HG03196 (cell line): ENCODE measurements around the gene ZNRF1.
"Not testable (repeated sequence)": the region's sequence is repeated elsewhere in the genome, so short reads cannot be mapped to it uniquely, and the experiment has no call there.

ENCODE experiments used
- ATAC-seq: cut with Tn5 transposase; IDR thresholded peaks from one replicate; pipeline ENCODE4 v1.9.1; 2021; ENCODE audit not compliant: unreplicated experiment

ZNRF1 gene

DNA sequence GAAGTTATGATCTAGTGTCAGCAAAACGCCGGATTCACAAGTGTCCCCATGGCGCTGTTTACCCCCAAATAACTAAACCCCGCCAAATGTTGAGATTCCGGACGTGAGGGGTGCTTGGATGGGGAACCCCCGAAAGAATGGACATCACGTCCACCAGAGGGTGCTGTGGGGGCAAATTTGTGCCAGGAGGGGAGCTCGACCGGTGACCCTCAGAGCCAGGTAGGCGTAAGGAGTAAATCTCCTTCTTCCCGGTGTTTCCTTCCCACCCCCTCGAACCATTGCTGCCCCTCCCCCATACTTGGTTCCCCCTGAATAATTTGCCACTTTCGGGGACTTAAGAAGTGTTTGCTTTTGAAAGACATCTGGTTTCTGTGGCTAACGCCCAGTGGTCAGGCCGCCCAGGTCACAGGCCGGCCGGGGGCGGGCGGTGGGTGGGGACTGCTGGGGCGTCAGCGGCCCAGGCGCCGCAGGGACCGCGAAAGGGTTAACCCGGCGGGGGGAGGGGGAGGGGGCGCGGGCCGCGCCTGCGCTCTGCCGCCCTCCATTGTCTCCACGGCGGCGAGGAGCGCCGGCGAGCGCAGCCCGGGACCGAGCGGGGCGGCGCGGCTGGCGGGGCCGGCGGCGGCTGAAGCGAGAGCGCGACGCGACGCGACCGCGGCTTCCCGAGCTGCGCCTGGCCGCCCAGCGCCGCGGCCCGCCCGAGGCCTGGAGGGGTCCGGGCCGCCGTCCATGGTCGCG, at the start of gene ZNRF1:
ZNRF1 (plus strand) TSS at position 544 of the 738 bp plus-strand sequence. CDS start 648 bp downstream, outside the sequence.
- ATAC-seq, result peak; percentile 65

DNA sequence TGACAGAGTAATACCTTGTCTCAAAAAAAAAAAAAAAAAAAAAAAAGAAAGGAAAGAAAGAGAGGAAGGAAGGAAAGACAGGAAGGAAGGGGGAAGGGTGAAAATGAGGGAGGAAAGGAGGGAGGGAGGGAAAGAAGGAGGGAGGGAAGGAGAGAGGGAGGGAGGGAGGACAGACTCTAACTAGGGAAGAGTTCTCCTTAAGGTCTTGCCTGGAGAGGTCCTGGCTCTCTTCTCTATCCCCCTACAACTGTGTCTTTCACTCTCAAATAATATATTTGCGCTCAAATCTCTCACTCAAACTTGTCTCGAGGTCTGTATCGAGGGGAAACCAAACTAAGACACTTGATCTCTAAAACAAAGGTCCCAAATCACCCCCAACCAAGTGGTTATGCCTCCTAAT, 49.5 kb upstream of the ZNRF1 start:
- no peak for ATAC-seq

DNA sequence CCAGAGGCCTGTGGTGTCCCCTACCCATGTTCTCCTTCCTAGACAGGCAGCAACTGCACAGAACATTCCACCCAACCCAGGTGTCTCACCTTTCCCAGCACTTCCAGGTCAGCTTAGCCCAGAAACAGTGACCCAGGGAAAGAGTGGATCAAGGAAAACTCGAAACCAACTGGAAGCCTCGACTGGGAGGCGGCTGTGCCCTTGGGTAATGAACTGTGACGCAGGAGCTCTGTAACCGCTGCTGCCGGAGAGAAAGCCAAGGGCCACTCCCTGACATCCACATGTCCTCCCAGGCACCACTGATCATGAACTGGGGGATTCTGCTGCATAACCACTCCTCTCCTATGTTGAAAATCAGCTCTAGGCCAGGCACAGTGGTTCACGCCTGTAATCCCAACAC, 48.3 kb upstream of the ZNRF1 start:
- ATAC-seq, result no peak

DNA sequence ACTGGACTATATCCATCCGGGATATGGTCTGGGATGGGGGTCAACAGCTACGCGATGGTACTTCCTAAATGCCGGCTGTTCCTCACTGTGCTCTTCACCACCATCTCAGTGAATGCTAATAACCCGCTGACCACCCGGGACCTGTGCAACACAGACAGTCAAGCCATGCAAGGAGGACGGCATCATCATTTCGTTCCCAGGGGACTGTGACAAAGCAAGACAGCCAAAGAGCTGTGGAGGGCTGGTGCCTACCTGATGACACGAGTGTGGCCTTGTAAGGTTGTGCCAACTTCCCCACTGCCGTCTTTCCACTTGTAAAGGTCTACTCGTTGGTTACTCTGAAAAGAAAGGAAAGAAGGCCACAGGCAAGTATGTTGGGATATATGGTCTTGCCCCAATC, 47.6 kb upstream of the ZNRF1 start:
- no peak for ATAC-seq

DNA sequence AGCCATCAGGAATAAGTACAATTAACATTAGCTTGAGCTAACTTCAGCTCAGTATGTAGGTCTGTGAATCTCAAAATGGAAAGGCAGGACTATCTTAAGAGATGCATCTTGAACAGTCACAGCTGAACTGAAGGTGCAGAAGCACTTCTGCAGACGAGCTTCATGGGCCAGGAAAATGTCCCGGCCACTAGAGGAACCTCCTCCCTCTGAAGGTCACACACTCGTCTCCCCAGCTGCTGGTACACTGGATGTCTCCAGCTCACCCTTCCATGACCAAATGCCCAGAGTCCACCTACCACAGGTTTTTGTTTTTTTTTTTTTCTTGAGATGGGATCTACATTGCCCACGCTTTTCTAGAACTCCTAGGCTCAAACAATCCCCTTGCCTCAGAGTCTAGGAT, 47.1 kb upstream of the ZNRF1 start:
- no peak for ATAC-seq

DNA sequence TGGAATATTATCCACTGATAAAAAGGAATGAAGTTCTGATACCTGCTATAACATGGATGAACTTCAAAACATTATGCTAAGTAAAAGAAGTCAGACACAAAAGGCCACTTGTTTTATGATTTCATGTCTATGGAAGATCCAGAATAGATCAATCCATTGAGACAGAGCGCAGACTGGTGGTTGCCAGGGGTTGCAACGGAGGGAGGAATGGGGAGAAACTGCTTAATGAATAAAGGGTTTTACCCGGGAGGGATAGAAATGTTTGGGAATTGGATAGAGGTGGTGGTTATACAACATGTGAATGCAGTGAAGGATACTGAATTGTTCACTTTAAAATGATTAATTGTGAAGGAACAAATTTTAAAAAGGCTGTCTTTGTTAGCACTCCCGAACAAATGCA, 44.1 kb upstream of the ZNRF1 start:
- no peak for ATAC-seq

DNA sequence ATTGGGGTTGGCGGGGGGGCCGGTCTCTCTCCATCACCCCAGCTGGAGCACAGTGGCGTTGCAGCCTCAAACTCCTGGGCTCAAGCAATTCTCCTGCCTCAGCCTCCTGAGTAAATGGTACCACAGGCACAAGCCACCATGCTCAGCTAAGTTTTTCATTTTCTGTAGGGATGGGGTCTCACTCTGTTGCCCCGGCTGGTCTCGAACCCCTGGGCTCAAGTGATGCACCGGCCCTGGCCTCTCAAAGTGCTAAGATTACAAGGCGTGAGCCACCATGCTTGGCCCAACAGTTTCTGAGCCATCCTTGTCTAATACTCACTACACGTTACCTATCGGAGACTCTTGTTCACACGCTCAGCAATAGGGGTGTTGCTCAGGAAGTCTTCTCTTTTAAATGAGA, 25.5 kb upstream of the ZNRF1 start:
- ATAC-seq, result no peak

DNA sequence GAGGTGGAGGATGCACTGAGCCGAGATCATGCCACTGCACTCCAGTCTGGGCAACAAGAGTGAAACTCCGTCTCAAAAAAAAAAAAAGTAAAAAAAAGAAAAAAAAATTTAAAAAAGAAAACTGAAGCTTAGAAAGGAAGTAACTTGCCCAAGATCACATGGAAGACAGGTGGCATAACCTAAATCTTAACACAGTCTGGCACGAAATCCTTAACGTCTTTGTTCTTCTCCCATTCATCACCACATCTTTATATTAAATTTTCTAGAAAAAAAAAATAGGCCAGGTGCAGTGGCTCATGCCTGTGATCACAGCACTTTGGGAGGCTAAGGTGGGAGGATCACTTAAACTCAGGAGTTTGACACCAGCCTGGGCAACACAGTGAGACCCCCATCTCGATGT, 23.2 kb upstream of the ZNRF1 start:
- ATAC-seq, result no peak

DNA sequence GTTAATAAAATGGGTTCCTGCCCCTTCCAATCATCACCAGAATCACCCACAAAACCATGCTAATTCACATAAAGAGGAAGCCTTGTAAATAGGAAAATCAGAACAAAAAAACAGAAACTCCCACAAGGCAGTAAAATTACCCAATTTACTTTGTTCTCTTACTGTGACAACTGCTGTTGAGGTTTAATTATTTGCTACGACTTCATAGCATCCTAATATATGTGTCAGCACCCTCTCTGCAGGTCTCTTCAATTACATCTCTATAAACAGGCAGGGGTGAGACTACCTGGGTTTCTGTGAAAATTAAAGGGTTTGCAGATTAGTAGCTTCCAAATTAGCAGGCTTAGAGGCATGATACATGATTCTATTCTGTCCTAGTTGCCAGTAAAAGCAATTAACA, 16.6 kb upstream of the ZNRF1 start:
- no peak for ATAC-seq

DNA sequence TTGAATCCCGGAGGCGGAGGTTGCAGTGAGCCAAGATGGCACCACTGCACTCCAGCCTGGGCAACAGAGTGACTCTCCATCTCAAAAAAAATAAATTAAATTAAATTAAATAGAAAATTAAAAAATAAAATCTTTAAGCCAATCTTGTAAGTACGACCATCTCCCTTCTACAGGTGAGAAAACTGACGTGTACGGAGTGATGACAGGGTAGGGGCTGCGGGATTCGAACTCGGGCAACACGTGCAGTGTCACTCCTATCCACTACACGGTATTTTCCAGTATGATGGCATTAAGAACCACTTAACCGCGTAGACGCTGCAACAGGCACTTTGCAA, 14.7 kb upstream of the ZNRF1 start:
- no peak for ATAC-seq

DNA sequence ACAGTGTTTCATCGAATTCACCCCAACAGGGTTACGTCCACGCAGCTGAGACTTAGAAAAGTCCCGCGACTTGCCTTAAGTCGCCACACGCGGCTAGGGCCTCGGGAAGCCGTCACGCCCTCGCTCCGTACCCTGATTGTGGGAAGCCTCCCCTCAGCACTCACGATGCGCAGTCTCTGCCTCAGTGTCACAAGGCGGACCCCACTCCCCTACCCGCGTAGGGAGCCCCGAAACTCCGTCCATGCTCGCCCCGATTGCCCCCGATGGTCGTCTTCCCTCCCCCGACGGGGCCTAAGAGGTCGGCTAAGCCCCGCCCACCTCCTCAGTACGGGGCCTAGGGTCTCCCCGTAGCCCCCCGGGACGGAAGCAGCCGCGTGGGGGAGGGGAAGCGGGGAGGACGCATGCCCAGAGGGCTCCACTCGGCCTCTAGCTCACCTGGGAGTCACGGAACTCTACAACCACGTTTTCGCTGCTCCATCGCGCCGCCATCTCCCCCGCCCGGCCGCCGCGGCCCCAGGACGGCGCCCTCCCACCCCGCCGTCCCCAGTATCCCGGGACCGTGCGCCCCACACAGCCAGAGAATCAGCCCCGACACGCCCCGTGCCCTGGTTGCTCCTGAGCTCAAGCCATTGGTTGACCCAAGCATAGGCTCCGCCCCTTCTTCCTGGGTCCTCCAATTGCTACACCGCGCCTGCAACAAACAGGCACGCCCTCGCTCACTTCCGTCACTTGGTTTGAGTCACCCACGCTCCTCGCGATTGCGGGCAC, 14.1 kb upstream of the ZNRF1 start, which contains the start of gene WDR59:
WDR59 (minus strand) TSS at position 595 of the 768 bp plus-strand sequence; CDS start at position 489, 106 bp downstream.
- peak; percentile 99 for ATAC-seq

DNA sequence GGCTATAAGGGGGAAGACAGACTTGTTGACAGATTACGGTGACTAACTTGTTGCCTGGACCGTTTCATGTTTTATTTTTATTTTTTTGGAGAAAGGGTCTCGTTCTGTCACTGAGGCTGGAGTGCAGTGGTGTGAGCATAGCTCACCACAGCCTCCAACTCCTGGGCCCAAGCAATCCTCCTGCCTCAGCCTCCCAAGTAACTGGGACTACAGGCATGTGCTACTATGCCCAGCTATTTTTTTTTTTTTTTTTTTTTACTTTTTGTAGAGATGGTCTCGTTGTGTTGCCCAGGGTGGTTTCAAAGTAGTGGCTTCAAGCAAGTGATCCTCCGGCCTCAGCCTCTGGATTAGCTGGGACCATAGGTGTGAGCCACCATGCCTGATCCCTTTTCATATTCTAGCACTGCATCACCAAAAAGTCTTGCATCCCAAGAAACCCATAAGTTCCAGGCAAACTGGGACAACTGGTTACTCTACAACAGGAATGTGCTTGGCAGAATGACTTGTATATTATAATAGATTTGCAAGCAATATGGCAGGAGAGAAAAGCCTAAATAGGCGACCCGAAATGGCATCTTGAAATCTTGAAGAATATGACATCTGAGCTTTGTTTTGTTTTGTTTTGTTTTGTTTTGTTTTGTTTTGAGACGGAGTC, 11.7 kb upstream of the ZNRF1 start:
- no peak for ATAC-seq

DNA sequence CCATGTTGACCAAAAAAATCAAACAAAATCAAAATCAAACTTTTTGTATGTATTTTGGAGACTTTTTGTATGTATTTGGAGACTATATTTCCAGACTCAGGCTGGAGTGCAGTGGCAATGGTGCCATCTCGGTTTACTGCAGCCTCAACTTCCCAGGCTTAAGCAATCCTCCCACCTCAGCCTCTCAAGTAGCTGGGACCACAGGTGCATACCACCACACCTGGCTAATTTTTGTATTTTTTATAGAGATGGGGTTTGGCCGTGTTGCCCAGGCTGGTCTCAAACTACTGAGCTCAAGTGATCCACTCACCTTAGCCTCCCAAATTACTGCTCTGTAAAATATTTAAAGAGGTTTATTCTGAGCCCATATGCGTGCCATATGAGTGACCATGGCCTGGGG, 9.0 kb upstream of the ZNRF1 start:
- not testable (repeated sequence) for ATAC-seq

DNA sequence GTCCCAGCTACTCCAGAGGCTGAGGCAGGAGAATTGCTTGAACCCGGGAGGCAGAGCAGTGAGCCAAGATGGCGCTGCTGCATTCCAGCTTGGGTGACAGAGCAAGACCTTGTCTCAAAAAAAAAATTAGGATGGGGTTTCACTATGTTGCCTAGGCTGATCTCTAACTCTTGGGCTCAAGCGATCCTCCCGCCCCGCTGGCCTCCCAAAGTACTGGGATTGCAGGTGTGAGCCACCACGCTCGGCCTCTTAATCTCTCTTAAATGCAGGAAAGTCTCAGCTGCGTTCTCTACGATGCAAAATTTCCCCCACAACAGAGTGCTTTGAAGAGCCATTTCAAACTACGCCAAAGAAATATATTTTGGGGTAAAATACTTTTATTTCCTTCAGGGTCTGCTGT, 8.0 kb upstream of the ZNRF1 start:
- no peak for ATAC-seq

DNA sequence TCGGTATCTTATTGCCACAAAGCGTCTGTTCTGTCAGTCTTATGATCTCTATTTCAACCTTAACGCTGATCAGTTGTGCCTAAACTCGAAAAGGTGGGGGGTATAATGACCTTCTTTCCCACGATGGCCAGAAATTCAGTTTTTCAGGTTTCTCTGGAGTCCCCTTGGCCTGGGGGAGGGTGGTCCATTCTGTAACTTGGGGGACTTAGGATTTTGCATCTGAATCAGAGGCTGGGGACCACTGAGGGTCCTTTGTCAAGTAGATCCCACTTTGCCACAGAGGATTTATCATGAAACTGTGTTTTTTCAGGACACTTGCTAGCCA, 7.6 kb upstream of the ZNRF1 start:
- ATAC-seq, result no peak

DNA sequence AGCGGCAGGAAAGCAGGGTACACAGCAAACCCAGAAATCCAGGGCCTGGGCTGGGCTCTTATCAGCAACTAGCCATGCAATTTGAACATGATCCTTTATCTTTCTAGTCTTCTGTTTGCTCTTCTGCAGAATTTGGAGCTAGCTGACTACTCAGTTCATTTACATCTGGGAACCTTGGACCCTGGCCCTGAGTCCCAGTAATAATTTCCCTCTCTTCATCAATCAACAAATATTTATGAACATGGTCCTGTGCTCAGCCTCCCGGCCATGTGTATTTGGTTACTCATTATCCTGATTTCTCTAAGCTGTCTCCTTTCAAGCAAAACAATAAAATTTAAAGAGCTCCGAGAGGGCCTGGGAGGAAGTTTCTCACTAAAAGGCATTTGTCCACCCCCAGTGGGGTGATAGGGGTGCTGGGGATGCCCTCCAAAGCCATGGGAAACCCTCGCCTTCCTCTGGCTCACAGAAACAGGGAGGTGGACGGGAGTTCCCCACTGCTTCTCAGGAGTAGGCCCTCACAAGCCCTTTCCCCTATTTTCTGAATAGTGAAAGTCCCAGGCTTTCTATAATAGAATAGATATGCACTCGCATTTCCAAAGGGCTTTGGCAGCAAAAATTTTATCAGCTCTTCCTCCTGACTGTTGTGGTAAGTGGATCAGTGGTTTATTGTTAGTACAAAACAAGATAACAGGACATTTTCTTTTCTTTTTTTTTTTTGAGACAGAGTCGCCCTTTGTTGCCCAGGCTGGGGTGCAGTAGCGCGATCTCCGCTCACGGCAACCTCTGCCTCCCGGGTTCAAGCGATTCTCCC, 7.0 kb upstream of the ZNRF1 start:
- no peak for ATAC-seq

DNA sequence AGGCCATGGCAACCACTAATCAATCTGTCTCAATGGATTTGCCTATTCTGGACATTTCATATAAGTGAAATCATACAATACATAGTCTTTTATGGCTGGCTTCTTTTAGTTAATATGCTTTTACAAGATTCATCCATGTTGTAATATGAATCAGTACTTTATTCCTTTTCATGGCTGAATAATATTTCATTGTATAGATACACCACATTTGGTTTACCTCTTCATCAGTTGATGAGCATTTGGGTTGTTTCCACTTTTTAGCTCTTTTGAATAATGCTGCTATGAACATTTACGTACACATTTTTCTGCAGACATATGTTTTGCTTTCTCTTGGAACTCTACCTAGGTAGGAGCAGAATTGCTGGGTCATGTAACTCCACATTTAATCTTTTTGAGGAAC, 2.8 kb upstream of the ZNRF1 start:
- ATAC-seq, result no peak

DNA sequence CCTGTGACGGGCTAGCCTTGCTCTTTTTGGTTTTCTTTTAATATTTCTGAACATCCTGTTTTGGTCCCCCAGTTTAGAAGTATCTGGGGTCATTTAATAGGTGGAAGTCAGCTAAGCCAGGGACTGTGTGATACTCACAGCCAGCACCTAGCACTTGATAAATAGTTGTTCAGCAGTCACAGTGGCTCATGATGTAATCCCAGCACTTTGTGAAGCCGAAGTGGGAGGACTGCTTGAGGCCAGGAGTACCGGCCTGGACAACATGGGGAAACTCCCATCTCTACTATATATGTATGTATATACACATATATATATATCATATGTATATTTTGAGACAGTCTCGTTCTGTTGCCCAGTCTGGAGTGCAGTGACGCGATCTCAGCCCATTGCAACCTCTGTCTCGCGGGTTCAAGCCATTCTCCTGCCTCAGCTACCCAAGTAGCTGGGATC, 1.8 kb upstream of the ZNRF1 start:
- no peak for ATAC-seq

DNA sequence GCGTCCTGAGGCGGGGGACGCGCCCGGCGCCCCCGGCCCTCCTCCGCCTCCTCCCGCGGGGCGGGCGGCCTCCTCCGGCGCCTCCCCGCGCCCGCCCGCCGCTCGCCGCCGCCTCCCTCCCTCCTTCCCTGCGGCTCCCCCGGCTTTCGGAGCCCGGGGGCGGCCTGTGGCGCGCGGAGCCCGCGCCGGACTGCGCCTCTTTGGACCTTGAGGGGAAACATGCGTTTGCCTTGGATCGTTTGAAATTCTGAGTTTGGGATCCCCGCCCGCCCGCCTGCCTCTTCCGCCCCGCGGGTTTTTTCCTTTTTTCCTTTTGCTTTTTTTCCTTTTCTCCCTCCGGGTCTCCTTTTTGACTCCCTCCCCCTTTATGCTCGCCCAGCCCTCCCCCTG, 390 bp downstream of the ZNRF1 start:
- ATAC-seq, result peak; percentile 28

DNA sequence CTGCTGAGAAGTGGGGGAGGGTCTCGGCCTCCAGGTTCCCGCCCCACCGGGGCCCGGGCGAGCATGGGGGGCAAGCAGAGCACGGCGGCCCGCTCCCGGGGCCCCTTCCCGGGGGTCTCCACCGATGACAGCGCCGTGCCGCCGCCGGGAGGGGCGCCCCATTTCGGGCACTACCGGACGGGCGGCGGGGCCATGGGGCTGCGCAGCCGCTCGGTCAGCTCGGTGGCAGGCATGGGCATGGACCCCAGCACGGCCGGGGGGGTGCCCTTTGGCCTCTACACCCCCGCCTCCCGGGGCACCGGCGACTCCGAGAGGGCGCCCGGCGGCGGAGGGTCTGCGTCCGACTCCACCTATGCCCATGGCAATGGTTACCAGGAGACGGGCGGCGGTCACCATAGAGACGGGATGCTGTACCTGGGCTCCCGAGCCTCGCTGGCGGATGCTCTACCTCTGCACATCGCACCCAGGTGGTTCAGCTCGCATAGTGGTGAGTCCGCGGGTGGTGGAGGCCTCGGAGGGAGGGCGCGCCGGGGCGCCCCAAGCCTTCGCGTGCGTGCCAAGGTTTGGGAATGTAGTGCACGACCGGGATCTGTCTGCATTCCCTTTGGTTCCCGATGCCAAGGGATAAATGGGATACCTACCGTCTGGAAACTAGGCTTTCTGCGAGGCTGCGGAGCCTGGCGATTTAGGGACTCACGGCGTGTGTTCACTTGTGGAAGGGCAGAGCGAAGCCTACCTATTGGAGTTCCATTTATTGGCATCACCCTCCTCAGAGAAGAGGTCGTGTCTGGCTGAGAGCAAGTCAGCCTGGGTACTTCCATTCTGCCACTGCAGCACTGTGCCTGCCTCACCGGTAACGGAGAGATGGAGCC, 1.0 kb downstream of the ZNRF1 start:
- no peak for ATAC-seq
